GM18858 (cell line): ENCODE results near the gene HOXA1.

Experiments
- ATAC-seq: cut with Tn5 transposase; IDR thresholded peaks from one replicate; pipeline ENCODE4 v1.9.1; 2021; ENCODE audit not compliant: unreplicated experiment

The HOXA1 gene

GRCh38 chr7:27116962-27117886, 21.4 kb upstream of the HOXA1 start:
- ATAC-seq: no peak

- no peak for ATAC-seq
Observed at GRCh38 chr7:27116031-27116961, 20.5 kb upstream of the HOXA1 start.

- no peak for ATAC-seq
Observed at GRCh38 chr7:27115221-27116026, 19.6 kb upstream of the HOXA1 start.

GRCh38 chr7:27114881-27115220, 19.1 kb upstream of the HOXA1 start:
- ATAC-seq: no peak

GRCh38 chr7:27113991-27114769, 18.4 kb upstream of the HOXA1 start:
- ATAC-seq: no peak

- no peak for ATAC-seq
Observed at GRCh38 chr7:27112955-27113949, 17.5 kb upstream of the HOXA1 start.

- no peak for ATAC-seq
Observed at GRCh38 chr7:27112361-27112760, 16.6 kb upstream of the HOXA1 start.

- ATAC-seq: no peak
Observed at GRCh38 chr7:27111751-27112277, 16.0 kb upstream of the HOXA1 start.

GRCh38 chr7:27111042-27111750, 15.4 kb upstream of the HOXA1 start:
- ATAC-seq: no peak

- ATAC-seq: no peak
Observed at GRCh38 chr7:27110186-27111031, 14.6 kb upstream of the HOXA1 start.

GRCh38 chr7:27109466-27110185, 13.8 kb upstream of the HOXA1 start:
- ATAC-seq: no peak

- ATAC-seq: no peak
Observed at GRCh38 chr7:27108390-27109127, 12.8 kb upstream of the HOXA1 start.

GRCh38 chr7:27107391-27108381, 11.9 kb upstream of the HOXA1 start:
- ATAC-seq: no peak

- no peak for ATAC-seq
Observed at GRCh38 chr7:27106901-27107240, 11.1 kb upstream of the HOXA1 start.
